HG02840 (cell line): ENCODE data around the gene BFAR.
"Not testable (repeated sequence)": the region's sequence is repeated elsewhere in the genome, so short reads cannot be mapped to it uniquely, and the experiment has no call there.

Experiments
- ATAC-seq: cut with Tn5 transposase; IDR thresholded peaks from one replicate; pipeline ENCODE4 v1.9.1; 2021; ENCODE audit warnings: mild to moderate bottlenecking, moderate library complexity, moderate number of reproducible peaks; ENCODE audit not compliant: unreplicated experiment, low FRiP score

The BFAR gene

GRCh38 chr16:14632693-14633569 lies at the start of gene BFAR:
Gene BFAR, plus strand, starts transcription at chr16:14632951. Its CDS starts 11,396 bp downstream, at chr16:14644347.
- peak; percentile 82 for ATAC-seq

GRCh38 chr16:14585287-14585686 lies 47.5 kb upstream of the BFAR start:
- ATAC-seq, result no peak

GRCh38 chr16:14586637-14587305 lies 46.0 kb upstream of the BFAR start:
- ATAC-seq, result no peak

GRCh38 chr16:14600164-14600563 lies 32.6 kb upstream of the BFAR start:
- no peak for ATAC-seq

DNA sequence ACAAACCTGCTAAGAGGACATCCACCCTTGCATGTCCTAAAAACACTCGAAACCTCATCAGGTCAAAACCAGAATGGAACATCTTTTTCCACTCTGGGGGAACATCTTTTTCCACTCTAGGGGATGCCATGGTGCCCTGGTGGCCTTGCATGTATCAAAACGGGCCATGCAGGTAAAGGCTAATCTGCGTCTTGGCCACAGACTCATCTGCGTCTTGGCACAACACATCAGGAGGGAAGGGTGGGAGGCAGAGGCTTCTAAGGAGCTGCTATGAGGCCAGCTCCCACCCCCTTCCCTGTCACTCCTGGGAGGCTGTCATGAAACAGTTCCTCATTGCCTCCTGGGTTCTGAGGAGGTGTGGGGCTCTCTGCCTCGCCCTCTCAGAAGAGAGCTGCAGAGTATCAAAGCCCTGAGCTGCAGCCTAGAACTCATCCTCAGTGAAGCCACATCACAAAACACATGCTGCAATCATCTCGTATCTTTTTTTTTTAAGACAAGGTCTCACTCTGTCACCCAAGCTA lies 30.2 kb upstream of the BFAR start:
- ATAC-seq, result no peak

DNA sequence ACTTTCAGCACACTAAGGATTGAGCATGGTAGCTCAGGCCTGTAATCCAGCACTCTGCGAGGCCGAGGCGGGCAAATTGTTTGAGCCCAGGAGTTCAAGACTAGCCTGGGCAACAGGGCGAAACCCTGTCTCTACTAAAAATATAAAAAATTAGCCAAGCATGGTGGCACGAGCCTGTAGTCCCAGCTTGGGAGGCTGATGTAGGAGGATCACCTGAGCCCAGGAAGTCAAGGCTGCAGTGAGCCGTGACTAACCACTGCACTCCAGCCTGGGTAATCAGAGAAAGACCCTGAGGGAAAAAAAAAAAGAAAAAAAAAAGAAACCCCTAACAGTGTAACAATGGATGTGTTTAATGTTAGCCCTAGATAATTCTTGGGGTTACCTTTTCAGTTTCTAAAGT lies 26.6 kb upstream of the BFAR start:
- no peak for ATAC-seq

- no peak for ATAC-seq
Observed at GRCh38 chr16:14608111-14608566, 24.6 kb upstream of the BFAR start.

- ATAC-seq, result no peak
Observed at GRCh38 chr16:14608604-14609003, 24.1 kb upstream of the BFAR start.

DNA sequence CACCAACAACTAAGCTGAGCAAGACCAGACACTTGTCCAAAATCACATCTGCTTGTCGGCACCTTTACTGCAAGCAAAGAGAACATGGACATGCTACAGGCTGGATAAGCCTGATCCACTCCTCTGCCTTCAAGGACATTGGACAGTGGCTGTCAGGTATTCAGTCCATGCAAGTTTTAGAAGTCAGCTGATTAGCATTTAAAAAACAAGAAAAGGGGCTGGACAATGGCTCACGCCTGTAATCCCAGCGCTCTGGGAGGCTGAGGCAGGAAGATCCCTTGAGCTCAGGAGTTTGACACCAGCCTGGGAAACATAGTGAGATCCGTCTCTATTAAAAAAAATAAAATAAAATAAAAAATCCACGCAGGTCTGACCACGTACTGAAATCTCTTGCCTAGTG lies 23.0 kb upstream of the BFAR start:
- ATAC-seq, result no peak

DNA sequence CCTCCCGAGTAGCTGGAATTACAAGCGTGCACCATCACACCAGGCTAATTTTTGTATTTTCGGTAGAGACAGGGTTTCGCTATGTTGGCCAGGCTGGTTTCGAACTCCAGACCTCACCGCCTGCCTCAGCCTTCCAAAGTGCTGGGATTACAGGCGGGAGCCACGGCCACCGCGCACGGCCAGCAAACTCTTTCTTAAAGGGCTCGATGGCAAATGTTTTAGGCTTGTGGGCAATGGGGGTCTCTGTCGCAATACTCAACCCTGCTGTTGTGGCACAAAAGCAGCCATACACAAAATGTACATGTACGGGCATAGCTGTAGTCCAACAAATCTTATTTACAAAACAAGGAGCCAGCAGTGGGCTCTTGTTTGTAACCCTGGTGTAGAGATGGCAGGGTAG lies 21.1 kb upstream of the BFAR start:
- ATAC-seq, result no peak

DNA sequence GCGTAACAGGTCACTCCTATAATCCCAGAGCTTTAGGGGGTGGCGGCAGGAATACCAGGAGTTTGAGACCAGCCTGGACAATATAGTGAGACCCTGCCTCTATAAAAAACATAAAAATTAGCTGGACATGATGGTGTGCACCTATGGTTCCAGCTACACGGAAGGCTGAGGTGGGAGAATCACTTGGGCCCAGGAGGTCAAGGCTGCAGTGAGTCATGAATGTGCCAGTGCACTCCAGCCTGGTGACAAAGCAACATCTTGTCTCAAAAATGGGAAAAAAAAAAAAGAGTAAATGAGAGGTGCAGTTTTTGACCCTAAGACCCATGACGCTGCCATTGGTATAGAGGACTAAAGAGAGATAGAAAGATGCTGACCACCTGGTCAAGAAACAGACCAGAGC lies 18.8 kb upstream of the BFAR start:
- no peak for ATAC-seq

- no peak for ATAC-seq
Observed at GRCh38 chr16:14616280-14616679, 16.5 kb upstream of the BFAR start.

- ATAC-seq, result no peak
Observed at GRCh38 chr16:14618566-14618965, 14.2 kb upstream of the BFAR start.

DNA sequence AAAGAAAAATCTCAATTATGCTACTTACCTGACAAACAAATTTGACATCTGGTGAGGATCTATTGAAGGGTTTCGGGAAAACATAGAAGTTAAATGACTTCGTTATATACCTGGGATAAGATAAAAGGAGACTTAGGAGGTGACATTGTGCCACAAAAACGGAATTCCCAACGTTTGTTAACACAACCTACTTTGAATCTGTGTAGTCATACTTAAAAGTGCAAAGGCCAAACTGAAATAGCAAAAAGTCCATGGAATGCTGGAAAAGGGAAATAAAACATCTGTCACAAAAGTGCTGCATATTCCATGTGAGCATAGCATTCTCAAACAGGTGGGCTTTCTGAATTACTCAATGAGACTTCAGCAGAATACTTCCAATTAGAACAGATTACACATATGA lies 5.7 kb upstream of the BFAR start:
- no peak for ATAC-seq

- no peak for ATAC-seq
Observed at GRCh38 chr16:14628806-14629611, 3.7 kb upstream of the BFAR start.

DNA sequence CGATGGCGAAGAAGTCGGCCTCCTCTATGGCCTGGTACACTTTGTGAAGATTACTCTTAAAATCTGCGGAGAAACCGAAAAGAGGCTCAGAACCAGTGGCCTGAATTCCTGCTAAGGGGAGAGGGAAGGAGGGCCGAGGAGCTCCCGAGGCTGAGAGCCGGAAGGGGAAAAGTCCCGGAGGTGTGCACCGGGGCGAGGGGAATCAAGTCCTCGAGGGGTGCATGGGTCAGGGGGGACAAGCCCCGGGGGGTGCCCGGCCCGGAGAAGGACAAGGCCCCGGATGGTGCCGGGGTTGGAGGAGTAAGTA lies 3.2 kb upstream of the BFAR start:
- ATAC-seq, result no peak

GRCh38 chr16:14629919-14630619 lies 2.7 kb upstream of the BFAR start, which contains the start of gene PARN:
Gene PARN, minus strand, starts transcription at chr16:14630260. Its CDS starts 135 bp downstream, at chr16:14630125.
- ATAC-seq, result peak; percentile 43

DNA sequence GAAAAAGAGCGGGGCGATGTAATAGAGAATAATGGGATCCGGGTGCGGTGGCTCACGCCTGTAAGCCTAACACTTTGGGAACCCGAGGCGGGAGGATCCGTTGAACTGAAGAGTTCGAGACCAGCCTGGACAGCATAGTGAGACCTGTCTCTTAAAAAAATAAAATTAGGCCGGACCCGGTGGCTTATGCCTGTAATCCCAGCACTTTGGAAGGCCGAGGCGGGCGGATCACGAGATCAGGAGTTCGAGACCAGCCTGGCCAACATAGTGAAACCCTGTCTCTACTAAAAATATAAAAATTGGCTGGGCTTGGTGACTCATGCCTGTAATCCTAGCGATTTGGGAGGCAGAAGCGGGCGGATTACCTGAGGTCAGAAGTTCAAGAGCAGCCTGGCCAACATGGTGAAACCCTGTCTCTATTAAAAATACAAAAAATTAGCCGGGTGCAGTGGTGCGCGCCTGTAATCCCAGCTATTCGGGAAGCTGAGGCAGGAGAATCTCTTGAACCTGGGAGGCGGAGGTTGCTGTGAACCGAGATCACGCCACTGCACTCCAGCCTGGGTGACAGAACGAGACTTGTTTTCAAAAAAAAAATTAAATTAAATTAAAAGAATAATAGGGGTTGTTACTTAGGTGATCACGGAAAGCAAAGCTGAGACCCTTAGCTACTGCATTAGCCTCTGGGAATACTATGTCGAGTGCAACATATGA lies 2.0 kb upstream of the BFAR start:
- ATAC-seq, result not testable (repeated sequence)

DNA sequence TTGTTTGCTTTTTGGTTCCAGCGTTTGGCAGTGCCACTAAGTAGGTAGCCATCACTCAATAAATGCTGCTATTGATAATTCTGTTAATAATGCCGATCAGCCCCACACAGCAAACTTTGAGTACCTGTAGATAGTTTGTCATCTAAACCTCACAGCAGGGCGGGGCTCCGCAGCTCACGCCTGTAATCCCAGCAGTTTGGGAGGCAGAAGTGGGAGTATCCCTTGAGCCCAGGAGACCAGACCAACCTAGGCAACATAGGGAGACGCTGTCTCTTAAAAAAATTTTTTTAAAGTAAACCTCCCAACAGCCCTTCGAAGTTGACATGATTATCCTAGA lies 1.6 kb downstream of the BFAR start:
- no peak for ATAC-seq
